Measurements from ENCODE around the gene TMEM202. TPM values are rescaled to one million over a fixed set of nuclear protein-coding genes. Genes with fewer than 3 reads are reported as not detected.
A peak's percentile ranks its signal among the peaks of the same experiment; 100 is the strongest.

TMEM202 gene
- polyA plus RNA-seq, 2 of the 4 experiments (the other 2 are of a cell fraction): not detected

- no peak overlapping the region for H3K4me2 ChIP-seq
- FAIRE-seq (peak; percentile 7), DNase-seq (ENCODE audit: low read depth in 1 of 2, low spot score in 1 of 2) (no peak), ATAC-seq (no peak)
- TF ChIP-seq HOXA7 (CRISPR knock-in tag; IDR thresholded peaks at IDR 0.05) (no peak), BCL3 (IDR thresholded peaks at IDR 0.05) (no peak), RARB (CRISPR knock-in tag; IDR thresholded peaks at IDR 0.05) (no peak), FOXS1 (CRISPR knock-in tag; IDR thresholded peaks at IDR 0.05) (no peak), MAX (IDR thresholded peaks at IDR 0.05) (no peak), NFE2L2 (conservative IDR thresholded peaks at IDR 0.05; ENCODE audit: low read length) (no peak), FOSB (CRISPR knock-in tag; IDR thresholded peaks at IDR 0.05) (no peak), CBX2 (IDR thresholded peaks at IDR 0.05; ENCODE audit: borderline replicate concordance, low read depth) (no peak), ZNF302 (CRISPR knock-in tag; IDR thresholded peaks at IDR 0.05) (no peak), CHD4 (IDR thresholded peaks at IDR 0.05; ENCODE audit: borderline replicate concordance) (no peak), CHD2 (IDR thresholded peaks at IDR 0.05; ENCODE audit: low read length, partially characterized antibody) (no peak), FOSL2 (IDR thresholded peaks at IDR 0.05) (no peak), FOSL2 (CRISPR knock-in tag; IDR thresholded peaks at IDR 0.05) (no peak), EHMT2 (IDR thresholded peaks at IDR 0.05; ENCODE audit: low read depth) (no peak), BHLHE40 (IDR thresholded peaks at IDR 0.05; ENCODE audit: low read depth, low read length) (no peak), USF2 (IDR thresholded peaks at IDR 0.05) (no peak), EHF (CRISPR knock-in tag; IDR thresholded peaks at IDR 0.05) (no peak), HOXB5 (CRISPR knock-in tag; IDR thresholded peaks at IDR 0.05) (no peak), TFCP2L1 (CRISPR knock-in tag; IDR thresholded peaks at IDR 0.05) (no peak)
- WGBS (ENCODE audit: missing lambda C conversion rate): 1% methylated on average over 3 of the region's 3 CpGs
- no peak overlapping the region for H3K4me3 ChIP-seq
- ChIA-PET POLR2A (no interaction called here), CTCF (interaction anchor here (0.7 to 1.6 kb wide), 4 partner anchors 15 to 196 kb away, joined by 3 to 6 read pairs (median 3); no protein-coding TSS in a partner anchor)
- no peaks in the 10 kb centered on the region for H3K9me3 ChIP-seq
- H3K27ac ChIP-seq: no peak overlapping the region
- no peaks in the 10 kb centered on the region for H3K4me1 ChIP-seq
Observed at GRCh38 chr15:72404356-72404755, 6.3 kb downstream of the TMEM202 start.

- peak; percentile 46 for FAIRE-seq
- POLR2A ChIA-PET: no interaction called here
Observed at GRCh38 chr15:72404841-72405240, 6.7 kb downstream of the TMEM202 start.

More at GRCh38 chr15:72404841-72405240, 6.7 kb downstream of the TMEM202 start:
- H3K27ac ChIP-seq: no peak overlapping the region
- no peaks in the 10 kb centered on the region for H3K4me1 ChIP-seq
- TF ChIP-seq SREBF2 (IDR thresholded peaks at IDR 0.05): no peak
- no peak for TF ChIP-seq FOSB (CRISPR knock-in tag; IDR thresholded peaks at IDR 0.05)
- TF ChIP-seq BCL3 (IDR thresholded peaks at IDR 0.05): no peak
- TF ChIP-seq ZFP36 (IDR thresholded peaks at IDR 0.05; ENCODE audit: borderline replicate concordance, partially characterized antibody): no peak
- no peak for TF ChIP-seq KDM1A (IDR thresholded peaks at IDR 0.05; ENCODE audit: low read depth)
- TF ChIP-seq JUN (IDR thresholded peaks at IDR 0.05): no peak
- no peak for TF ChIP-seq HES2 (IDR thresholded peaks at IDR 0.05)
- no peak for TF ChIP-seq HOXA7 (CRISPR knock-in tag; IDR thresholded peaks at IDR 0.05)
- H3K4me2 ChIP-seq: no peak overlapping the region
- no peaks in the 10 kb centered on the region for H3K9me3 ChIP-seq
- DNase-seq (ENCODE audit: low read depth in 1 of 2, low spot score in 1 of 2): no peak
- CTCF ChIA-PET: interaction anchor here (0.7 to 1.6 kb wide), 4 partner anchors 16 to 195 kb away, joined by 3 to 6 read pairs (median 3); no protein-coding TSS in a partner anchor
- H3K4me3 ChIP-seq: no peak overlapping the region
- no peak for ATAC-seq

Measured in A549 (cell line).